ENCODE measurements around the gene MARCOL.
"Not testable (repeated sequence)": the region's sequence is repeated elsewhere in the genome, so short reads cannot be mapped to it uniquely, and the experiment has no call there.

MARCOL gene

DNA sequence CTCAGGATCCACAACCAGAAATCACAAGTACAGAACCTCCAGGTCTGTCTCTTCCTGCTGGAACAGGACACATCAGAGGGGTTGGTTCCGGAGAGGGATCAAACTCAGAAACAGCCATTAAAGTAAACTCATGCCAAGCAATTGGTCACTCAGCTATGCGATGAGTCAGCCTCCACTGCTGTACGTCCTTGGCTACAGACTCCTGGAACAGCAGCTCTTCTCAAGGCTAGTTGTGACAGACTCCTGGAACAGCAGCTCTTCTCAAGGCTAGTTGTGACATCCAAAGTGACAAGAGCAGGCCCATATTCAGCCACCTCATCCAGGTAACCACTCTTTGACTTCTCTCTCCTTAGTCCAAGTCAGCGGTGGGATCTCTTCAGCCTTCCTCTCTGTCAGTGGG lies 30.2 kb downstream of the MARCOL start, which contains the start of gene SPINK13:
TSS of gene SPINK13 (plus strand) at position 229 of the 400 bp plus-strand sequence. CDS start 1,279 bp downstream, outside the sequence.
- no peak for DNase-seq

DNA sequence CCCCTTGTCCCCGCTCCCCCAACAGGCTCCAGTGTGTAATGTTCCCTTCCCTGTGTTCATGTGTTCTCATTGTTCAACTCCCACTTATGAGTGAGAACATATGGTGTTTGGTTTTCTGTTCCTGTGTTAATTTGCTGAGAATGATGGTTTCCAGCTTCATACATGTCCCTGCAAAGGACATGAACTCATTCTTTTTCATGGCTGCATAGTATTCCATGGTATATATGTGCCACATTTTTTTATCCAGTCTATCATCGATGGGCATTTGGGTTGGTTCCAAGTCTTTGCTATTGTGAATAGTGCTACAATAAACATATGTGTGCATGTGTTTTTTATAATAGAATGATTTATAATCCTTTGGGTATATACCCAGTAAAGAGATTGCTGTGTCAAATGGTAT lies 36.8 kb downstream of the MARCOL start:
- not testable (repeated sequence) for DNase-seq

DNA sequence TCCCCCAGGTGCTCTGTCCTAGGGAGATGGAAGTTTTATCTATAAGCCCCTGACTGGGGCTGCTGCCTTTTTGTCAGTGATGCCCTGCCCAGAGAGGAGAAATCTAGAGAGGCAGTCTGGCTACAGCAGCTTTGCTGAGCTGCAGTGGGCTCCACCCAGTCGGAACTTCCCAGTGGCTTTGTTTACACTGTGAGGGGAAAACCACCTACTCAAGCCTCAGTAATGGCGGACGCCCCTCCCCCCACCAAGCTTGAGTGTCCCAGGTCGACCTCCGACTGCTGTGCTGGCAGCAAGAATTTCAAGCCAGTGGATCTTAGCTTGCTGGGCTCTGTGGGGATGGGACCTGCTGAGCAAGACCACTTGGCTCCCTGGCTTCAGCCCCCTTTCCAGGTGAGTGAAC lies 42.6 kb downstream of the MARCOL start:
- DNase-seq = not testable (repeated sequence)

DNA sequence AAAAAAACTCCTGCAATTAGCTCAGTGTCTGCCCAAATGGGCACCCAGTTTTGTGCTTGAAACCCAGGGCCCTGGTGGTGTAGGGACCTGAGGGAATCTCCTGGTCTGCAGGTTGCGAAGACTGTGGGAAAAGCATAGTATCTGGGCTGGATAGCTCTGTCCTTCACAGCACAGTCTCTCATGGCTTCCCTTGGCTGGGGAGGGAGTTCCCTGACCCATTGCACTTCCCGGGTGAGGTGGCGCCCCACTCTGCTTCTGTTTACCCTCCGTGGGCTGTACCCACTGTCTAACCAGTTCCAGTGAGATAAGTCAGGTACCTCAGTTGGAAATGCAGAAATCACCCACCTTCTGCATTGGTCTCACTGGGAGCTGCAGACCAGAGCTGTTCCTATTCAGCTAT lies 43.0 kb downstream of the MARCOL start:
- not testable (repeated sequence) for DNase-seq

DNA sequence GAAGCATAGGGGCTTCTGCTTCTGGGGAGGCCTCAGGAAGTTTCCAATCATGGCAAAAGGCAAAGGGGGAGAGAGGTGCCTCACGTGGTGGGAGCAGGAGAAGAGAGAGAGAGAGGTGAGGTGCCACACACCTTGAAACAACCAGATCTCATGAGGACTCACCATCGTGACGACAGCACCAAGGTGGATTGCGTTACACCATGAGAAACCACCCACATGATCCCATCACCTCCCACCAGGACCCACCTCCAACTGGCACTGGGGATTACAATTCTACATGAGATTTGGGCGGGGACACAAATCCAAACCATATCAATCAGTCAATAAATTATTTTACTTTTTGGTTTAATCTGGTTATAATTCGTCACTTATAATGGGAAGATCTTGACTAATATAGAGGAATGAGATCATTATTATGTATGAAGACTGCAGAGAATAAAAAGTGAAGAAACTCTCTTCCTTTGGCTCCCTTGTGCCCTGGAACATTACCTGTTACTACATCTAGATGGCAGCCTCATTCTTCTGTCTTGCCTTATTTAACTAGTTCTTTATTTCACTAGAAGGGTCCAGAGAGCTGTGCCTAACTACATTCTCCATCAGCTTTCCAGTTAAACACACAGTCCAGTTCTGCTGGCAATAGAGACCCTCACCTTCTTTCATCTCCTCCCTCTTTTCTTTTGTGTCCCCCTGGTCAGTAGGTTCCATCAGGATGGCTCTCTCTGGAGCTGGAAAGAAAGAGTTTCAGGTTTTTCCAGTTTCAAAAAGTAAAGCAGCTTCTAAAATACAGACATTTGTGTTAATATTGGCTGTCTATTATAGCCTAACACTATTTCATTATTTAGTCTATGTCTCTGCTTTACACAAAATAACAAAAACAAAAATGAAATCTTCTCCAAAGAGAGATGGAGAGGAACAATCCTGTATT lies 52.2 kb downstream of the MARCOL start:
- DNase-seq = no peak
